Neural cell (in vitro differentiated cells): ENCODE data around the gene SEPTIN2. TPM values are rescaled to one million over a fixed set of nuclear protein-coding genes. Genes with fewer than 3 reads are reported as not detected.

Experiments used
- H2AFZ ChIP-seq: fragments of 200-600, 300-800 bp; sonication (generic), shearing (Covaris generic); 2 replicates; pipeline ENCODE4 v1.6.0; 2014; ENCODE audit warnings: low read depth, mild to moderate bottlenecking, antibody characterized with exemption, low read length, moderate library complexity
- H3F3A ChIP-seq: fragments of 200-600 bp; shearing (Covaris generic); 2 replicates; pipeline ENCODE4 v1.6.1; 2016; ENCODE audit warnings: mild to moderate bottlenecking, moderate library complexity, mixed read lengths, antibody characterized with exemption, low read length; ENCODE audit not compliant: insufficient read depth, poor library complexity, severe bottlenecking
- H3K27ac ChIP-seq: fragments of 200-600, 300-800 bp; sonication (generic), shearing (Covaris generic); 2 replicates; pipeline ENCODE4 v1.5.1; 2014; ENCODE audit warnings: mild to moderate bottlenecking, low read length, moderate library complexity
- H3K27me3 ChIP-seq: fragments of 300-800, 200-600 bp; sonication (generic), shearing (Covaris generic); 2 replicates; pipeline ENCODE4 v1.6.0; 2014; ENCODE audit warnings: mild to moderate bottlenecking, low read depth, low read length, moderate library complexity; ENCODE audit not compliant: insufficient read depth
- H3K36me3 ChIP-seq: fragments of 300-800, 200-600 bp; sonication (generic), shearing (Covaris generic); 2 replicates; pipeline ENCODE4 v1.5.1; 2014; ENCODE audit warnings: mild to moderate bottlenecking, antibody characterized with exemption, low read length, moderate library complexity; ENCODE audit not compliant: insufficient read depth
- H3K4me2 ChIP-seq: fragments of 300-800, 200-600 bp; sonication (generic), shearing (Covaris generic); 2 replicates; pipeline ENCODE4 v1.6.0; 2014; ENCODE audit warnings: mild to moderate bottlenecking, low read length
- H3K4me3 ChIP-seq: fragments of 300-800, 200-600 bp; sonication (generic), shearing (Covaris generic); 2 replicates; pipeline ENCODE4 v1.5.1; 2014; ENCODE audit warnings: mild to moderate bottlenecking, low read length, moderate library complexity
- H3K79me2 ChIP-seq: fragments of 200-600 bp; shearing (Covaris generic); replicated peaks from 2 replicates; pipeline ENCODE4 v1.6.0; 2014; ENCODE audit warnings: mild to moderate bottlenecking, low read length, moderate library complexity; ENCODE audit not compliant: insufficient read depth
- H3K9ac ChIP-seq: fragments of 300-800, 200-600 bp; sonication (generic), shearing (Covaris generic); 2 replicates; pipeline ENCODE4 v1.6.1; 2016; ENCODE audit warnings: mild to moderate bottlenecking, low read length, mixed read lengths
- H3K9me2 ChIP-seq: fragments of 200-600 bp; shearing (Covaris generic); 2 replicates; pipeline ENCODE4 v1.6.1; 2016; ENCODE audit warnings: mild to moderate bottlenecking, low read length, mixed read lengths; ENCODE audit not compliant: insufficient read depth
- H3K9me3 ChIP-seq: fragments of 200-600, 300-800 bp; sonication (generic), shearing (Covaris generic); 2 replicates; pipeline ENCODE4 v1.6.1; 2016; ENCODE audit warnings: mild to moderate bottlenecking, mixed run types, low read length, moderate library complexity, mixed read lengths
- H4K20me1 ChIP-seq: fragments of 200-600 bp; shearing (Covaris generic); 2 replicates; pipeline ENCODE4 v1.6.1; 2016; ENCODE audit warnings: mild to moderate bottlenecking, mixed run types; ENCODE audit not compliant: insufficient read depth
- EP300 ChIP-seq: fragments of 450-650 bp; conservative IDR thresholded peaks from 2 replicates; pipeline ENCODE4 v1.6.1; 2014; ENCODE audit warnings: antibody characterized with exemption, mild to moderate bottlenecking, moderate library complexity; ENCODE audit not compliant: poor library complexity, severe bottlenecking
- EZH2 ChIP-seq: fragments of 200-600, 300-800 bp; shearing (Covaris generic), sonication (generic); IDR thresholded peaks from 2 replicates; pipeline ENCODE4 v1.6.1; 2014; ENCODE audit warnings: antibody characterized with exemption, low read length, borderline replicate concordance, mild to moderate bottlenecking; ENCODE audit not compliant: insufficient read depth, poor library complexity, severe bottlenecking
- MXI1 ChIP-seq: fragments of 450-650 bp; conservative IDR thresholded peaks from 2 replicates; pipeline ENCODE4 v1.6.1; 2014; ENCODE audit warnings: antibody characterized with exemption, mild to moderate bottlenecking; ENCODE audit not compliant: poor library complexity, severe bottlenecking
- POLR2AphosphoS5 ChIP-seq: IDR thresholded peaks from 2 replicates; pipeline ENCODE4 v1.6.1; 2012
- RAD21 ChIP-seq: fragments of 450-650 bp; conservative IDR thresholded peaks from 2 replicates; pipeline ENCODE4 v1.6.1; 2014; ENCODE audit warnings: antibody characterized with exemption, mild to moderate bottlenecking, moderate library complexity
- SMC3 ChIP-seq: fragments of 450-650 bp; conservative IDR thresholded peaks from 2 replicates; pipeline ENCODE4 v1.6.1; 2014; ENCODE audit warnings: antibody characterized with exemption, mild to moderate bottlenecking, moderate library complexity; ENCODE audit not compliant: poor library complexity
- TAF1 ChIP-seq: IDR thresholded peaks from 2 replicates; pipeline ENCODE4 v1.6.1; 2012; ENCODE audit warnings: low read depth
- polyA plus RNA-seq: library from polyadenylated mRNA; depleted of rRNA; stranded (reverse); fragments of >200 nt; gene quantifications from 2 replicates; pipeline ENCODE4 v1.2.3, GENCODE V29; 2014
- TF ChIP-seq, protein P1 (sequence below): IDR thresholded peaks from 2 replicates; pipeline ENCODE4 v1.6.1; 2012; ENCODE audit warnings: borderline replicate concordance
- TF ChIP-seq, protein P2 (sequence below): fragments of 450-650 bp; IDR thresholded peaks from 2 replicates; pipeline ENCODE4 v1.5.1; 2014; ENCODE audit warnings: antibody characterized with exemption, mild to moderate bottlenecking, moderate library complexity; ENCODE audit not compliant: poor library complexity, severe bottlenecking

The SEPTIN2 gene
- polyA plus RNA-seq, 1 donor from 2014 or later = 467 TPM

DNA sequence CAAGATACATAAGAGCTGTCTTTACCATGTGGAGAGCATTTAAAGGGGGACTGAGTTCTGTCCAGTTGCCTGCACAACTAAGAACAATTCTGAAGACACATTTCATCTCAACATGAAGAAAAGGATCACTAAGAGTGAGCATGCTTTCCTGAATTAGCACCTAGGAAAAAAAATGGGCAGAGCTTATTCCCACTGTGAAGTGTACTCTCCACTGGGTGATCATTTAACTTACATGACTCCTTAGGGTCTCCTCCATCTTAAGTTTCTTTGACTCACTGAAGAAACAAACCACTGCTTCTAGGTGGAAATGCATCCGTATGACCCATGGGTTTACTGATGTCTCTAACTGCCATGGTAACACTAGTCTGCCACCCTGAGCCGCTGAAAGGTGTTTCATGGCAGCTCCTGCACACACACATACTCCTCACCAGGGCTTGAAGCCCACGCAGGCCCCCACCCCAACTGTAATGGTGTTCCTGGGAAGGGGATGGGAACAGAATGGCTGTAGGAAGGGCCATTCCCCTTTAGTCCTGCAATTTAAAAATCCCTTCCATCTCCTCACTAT, 27.3 kb upstream of the SEPTIN2 start:
- no peak for TF ChIP-seq EZH2
- TF ChIP-seq POLR2AphosphoS5 = no peak
- no peak for TF ChIP-seq SMC3
- TF ChIP-seq, protein P1, sequence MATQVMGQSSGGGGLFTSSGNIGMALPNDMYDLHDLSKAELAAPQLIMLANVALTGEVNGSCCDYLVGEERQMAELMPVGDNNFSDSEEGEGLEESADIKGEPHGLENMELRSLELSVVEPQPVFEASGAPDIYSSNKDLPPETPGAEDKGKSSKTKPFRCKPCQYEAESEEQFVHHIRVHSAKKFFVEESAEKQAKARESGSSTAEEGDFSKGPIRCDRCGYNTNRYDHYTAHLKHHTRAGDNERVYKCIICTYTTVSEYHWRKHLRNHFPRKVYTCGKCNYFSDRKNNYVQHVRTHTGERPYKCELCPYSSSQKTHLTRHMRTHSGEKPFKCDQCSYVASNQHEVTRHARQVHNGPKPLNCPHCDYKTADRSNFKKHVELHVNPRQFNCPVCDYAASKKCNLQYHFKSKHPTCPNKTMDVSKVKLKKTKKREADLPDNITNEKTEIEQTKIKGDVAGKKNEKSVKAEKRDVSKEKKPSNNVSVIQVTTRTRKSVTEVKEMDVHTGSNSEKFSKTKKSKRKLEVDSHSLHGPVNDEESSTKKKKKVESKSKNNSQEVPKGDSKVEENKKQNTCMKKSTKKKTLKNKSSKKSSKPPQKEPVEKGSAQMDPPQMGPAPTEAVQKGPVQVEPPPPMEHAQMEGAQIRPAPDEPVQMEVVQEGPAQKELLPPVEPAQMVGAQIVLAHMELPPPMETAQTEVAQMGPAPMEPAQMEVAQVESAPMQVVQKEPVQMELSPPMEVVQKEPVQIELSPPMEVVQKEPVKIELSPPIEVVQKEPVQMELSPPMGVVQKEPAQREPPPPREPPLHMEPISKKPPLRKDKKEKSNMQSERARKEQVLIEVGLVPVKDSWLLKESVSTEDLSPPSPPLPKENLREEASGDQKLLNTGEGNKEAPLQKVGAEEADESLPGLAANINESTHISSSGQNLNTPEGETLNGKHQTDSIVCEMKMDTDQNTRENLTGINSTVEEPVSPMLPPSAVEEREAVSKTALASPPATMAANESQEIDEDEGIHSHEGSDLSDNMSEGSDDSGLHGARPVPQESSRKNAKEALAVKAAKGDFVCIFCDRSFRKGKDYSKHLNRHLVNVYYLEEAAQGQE = no peak
- TF ChIP-seq TAF1 = no peak
- TF ChIP-seq MXI1 = no peak
- no peak for TF ChIP-seq EP300
- TF ChIP-seq, protein P2, sequence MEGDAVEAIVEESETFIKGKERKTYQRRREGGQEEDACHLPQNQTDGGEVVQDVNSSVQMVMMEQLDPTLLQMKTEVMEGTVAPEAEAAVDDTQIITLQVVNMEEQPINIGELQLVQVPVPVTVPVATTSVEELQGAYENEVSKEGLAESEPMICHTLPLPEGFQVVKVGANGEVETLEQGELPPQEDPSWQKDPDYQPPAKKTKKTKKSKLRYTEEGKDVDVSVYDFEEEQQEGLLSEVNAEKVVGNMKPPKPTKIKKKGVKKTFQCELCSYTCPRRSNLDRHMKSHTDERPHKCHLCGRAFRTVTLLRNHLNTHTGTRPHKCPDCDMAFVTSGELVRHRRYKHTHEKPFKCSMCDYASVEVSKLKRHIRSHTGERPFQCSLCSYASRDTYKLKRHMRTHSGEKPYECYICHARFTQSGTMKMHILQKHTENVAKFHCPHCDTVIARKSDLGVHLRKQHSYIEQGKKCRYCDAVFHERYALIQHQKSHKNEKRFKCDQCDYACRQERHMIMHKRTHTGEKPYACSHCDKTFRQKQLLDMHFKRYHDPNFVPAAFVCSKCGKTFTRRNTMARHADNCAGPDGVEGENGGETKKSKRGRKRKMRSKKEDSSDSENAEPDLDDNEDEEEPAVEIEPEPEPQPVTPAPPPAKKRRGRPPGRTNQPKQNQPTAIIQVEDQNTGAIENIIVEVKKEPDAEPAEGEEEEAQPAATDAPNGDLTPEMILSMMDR = no peak
- no peak for TF ChIP-seq RAD21
- Histone ChIP-seq H2AFZ (no peak overlapping the region), H3K4me2 (no peak overlapping the region), H3K27me3 (no peaks in the 10 kb centered on the region), H3K4me3 (no peak overlapping the region), H3K9me2 (no peaks in the 10 kb centered on the region), H3K36me3 (no peaks in the 10 kb centered on the region), H3K9ac (no peak overlapping the region), H3K9me3 (no peaks in the 10 kb centered on the region), H3K79me2 (peaks cover 5% of the 10 kb centered on the region), H3F3A (no peaks in the 10 kb centered on the region), H3K27ac (no peak overlapping the region), H4K20me1 (no peaks in the 10 kb centered on the region)

DNA sequence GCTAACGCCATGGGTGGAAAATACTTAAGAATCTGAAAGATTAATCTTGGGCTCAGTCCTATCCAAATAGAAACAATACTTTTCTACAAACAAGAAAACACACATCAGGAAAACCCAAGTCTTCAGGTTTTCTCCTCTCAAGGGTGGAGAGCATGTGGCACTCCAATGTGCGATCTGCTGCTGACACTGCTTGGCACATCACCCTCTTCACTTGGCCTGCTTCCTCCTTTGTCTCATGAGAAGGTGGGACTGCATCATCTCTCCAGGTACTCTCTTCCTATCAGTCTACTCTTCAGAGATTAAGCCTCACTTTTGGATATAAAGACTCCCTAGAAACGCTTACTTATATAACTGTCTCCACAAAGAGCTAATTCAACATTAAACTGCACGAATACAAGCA, 26.7 kb upstream of the SEPTIN2 start:
- no peak overlapping the region for H3K27ac ChIP-seq
- peaks cover 5% of the 10 kb centered on the region for H3K79me2 ChIP-seq
- no peaks in the 10 kb centered on the region for H3K36me3 ChIP-seq
- no peaks in the 10 kb centered on the region for H3F3A ChIP-seq
- no peak overlapping the region for H3K4me3 ChIP-seq
- no peaks in the 10 kb centered on the region for H4K20me1 ChIP-seq
- H3K9me2 ChIP-seq = no peaks in the 10 kb centered on the region
- no peak overlapping the region for H3K9ac ChIP-seq
- no peaks in the 10 kb centered on the region for H3K27me3 ChIP-seq
- H2AFZ ChIP-seq = no peak overlapping the region
- no peak overlapping the region for H3K4me2 ChIP-seq
- H3K9me3 ChIP-seq = no peaks in the 10 kb centered on the region
- no peak for TF ChIP-seq EZH2
- no peak for TF ChIP-seq SMC3
- no peak for TF ChIP-seq EP300
- no peak for TF ChIP-seq MXI1
- TF ChIP-seq, protein P1 = no peak
- no peak for TF ChIP-seq POLR2AphosphoS5
- no peak for TF ChIP-seq TAF1
- TF ChIP-seq, protein P2 = no peak
- TF ChIP-seq RAD21 = no peak
